CD4-positive, alpha-beta memory T cell (primary cell): ENCODE data around the gene STK25. TPM values are rescaled to one million over a fixed set of nuclear protein-coding genes. Genes with fewer than 3 reads are reported as not detected.

ENCODE experiments used
- CTCF ChIA-PET: fragments of 350-600 bp; sonication (Branson Sonifier 250); formaldehyde crosslinking; loops from one replicate; lab custom pipeline; 2021; ENCODE audit warnings: inconsistent platforms; ENCODE audit not compliant: partially characterized antibody; lab: Charles Lee
- POLR2A ChIA-PET: fragments of 350-600 bp; sonication (Branson Sonifier 250); formaldehyde crosslinking; loops from one replicate; lab custom pipeline; 2021; ENCODE audit not compliant: partially characterized antibody; lab: Charles Lee
- DNase-seq, 5 donors: peaks; one replicate each; pipeline versions ENCODE4 v3.0.0 to v3.0.0-alpha.2; 2020 to 2022; ENCODE audit warnings: mixed read lengths in 1 of 5
- H3K27ac ChIP-seq: one replicate; pipeline ENCODE4 v1.7.0; 2013; ENCODE audit warnings: low read depth, low read length
- H3K27me3 ChIP-seq: 2 replicates; pipeline ENCODE4 v1.7.0; 2013; ENCODE audit warnings: mild to moderate bottlenecking, low read length, moderate library complexity; ENCODE audit not compliant: insufficient read depth
- H3K36me3 ChIP-seq: 2 replicates; pipeline ENCODE4 v1.7.0; 2013; ENCODE audit warnings: mild to moderate bottlenecking, low read length, moderate library complexity; ENCODE audit not compliant: insufficient read depth
- H3K4me1 ChIP-seq: 2 replicates; pipeline ENCODE4 v1.7.0; 2013; ENCODE audit warnings: mild to moderate bottlenecking, low read length, moderate library complexity; ENCODE audit not compliant: insufficient read depth
- H3K4me3 ChIP-seq, 2 donors: one replicate each; pipeline ENCODE4 v1.7.0; 2013; ENCODE audit warnings: low read length in 2 of 2, mild to moderate bottlenecking in 1 of 2
- H3K9me3 ChIP-seq, 2 donors: one replicate each; pipeline ENCODE4 v1.7.0; 2013; ENCODE audit warnings: low read length in 2 of 2, control low read depth in 1 of 2; ENCODE audit not compliant: control insufficient read depth in 1 of 2
- H3K27ac Mint-ChIP-seq, 7 donors: one replicate each; pipeline ENCODE4 v1.8.0; 2020 to 2021; ENCODE audit warnings: mixed read lengths in 7 of 7, mild to moderate bottlenecking in 6 of 7, inconsistent platforms in 3 of 7, moderate library complexity in 3 of 7
- H3K27me3 Mint-ChIP-seq, 2 donors: one replicate each; pipeline ENCODE4 v1.8.0; 2020 to 2021; ENCODE audit warnings: mixed read lengths in 2 of 2
- H3K36me3 Mint-ChIP-seq, 2 donors: one replicate each; pipeline ENCODE4 v1.8.0; 2020 to 2021; ENCODE audit warnings: mixed read lengths in 2 of 2, inconsistent platforms in 1 of 2, mild to moderate bottlenecking in 1 of 2
- H3K4me1 Mint-ChIP-seq, 4 donors: one replicate each; pipeline ENCODE4 v1.8.0; 2020 to 2021; ENCODE audit warnings: mixed read lengths in 4 of 4, mild to moderate bottlenecking in 1 of 4
- H3K4me3 Mint-ChIP-seq, 8 donors: one replicate each; pipeline ENCODE4 v1.8.0; 2020 to 2021; ENCODE audit warnings: mixed read lengths in 8 of 8, mild to moderate bottlenecking in 7 of 8, moderate library complexity in 6 of 8, inconsistent platforms in 3 of 8
- H3K9me3 Mint-ChIP-seq, 8 donors: one replicate each; pipeline ENCODE4 v1.8.0; 2020 to 2021; ENCODE audit warnings: mixed read lengths in 8 of 8, mild to moderate bottlenecking in 5 of 8, inconsistent platforms in 3 of 8, moderate library complexity in 1 of 8
- intact Hi-C: fragments of 100-400 bp; cut with micrococcal nuclease; formaldehyde crosslinking; loops from one replicate; pipeline ENCODE4 v1.15.1; 2023
- polyA plus RNA-seq, 2 donors: library from polyadenylated mRNA; unstranded; fragments of 300-500 nt; fragmentation: Illumina TruSeq; gene quantifications; one replicate each; pipeline ENCODE4 v1.2.3, GENCODE V29; 2021
- total RNA-seq, 2 experiments: library from RNA; stranded (reverse); gene quantifications; one replicate each; pipeline ENCODE4 v1.2.3, GENCODE V29; 2021

STK25 gene
- total and polyA plus RNA-seq, 4 experiments from 2014 or later, result 88.6 to 182 (median 134) TPM

DNA sequence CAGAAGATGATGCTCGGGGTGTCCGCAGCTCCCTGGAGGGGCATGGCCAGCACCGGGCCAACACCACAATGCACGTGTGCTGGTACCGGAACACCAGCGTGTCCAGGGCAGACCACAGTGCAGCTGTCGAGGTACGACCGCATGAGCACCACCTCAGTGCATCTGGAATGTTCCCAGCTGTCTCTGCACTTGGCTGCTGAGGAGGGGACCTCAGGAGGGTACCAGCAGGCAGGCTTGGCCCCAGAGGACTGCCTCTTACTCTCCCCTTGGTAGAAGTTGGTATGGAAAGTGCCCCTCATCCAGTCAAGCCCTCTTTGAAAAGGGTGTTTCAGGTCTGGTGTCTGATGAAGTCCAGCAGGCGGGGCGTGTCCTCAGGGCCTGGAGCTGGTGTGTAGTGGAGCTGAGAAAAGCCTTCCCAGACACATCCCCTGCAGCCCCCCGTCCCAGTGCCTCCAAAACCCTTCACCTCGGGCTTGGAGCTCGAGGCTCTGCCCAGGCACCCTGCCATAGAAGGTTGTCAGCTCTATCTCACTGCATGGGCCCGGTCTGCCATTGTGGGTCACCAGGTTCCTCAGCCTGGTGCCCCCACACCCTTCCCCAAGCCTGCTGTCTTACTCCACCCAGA lies 16.7 kb downstream of the STK25 start:
- Mint-ChIP-seq H3K36me3 (peaks cover 5 to 18% of the 10 kb centered on the region in 2 donors), H3K27ac (peak overlapping the region in 1 of 7 donors; percentile 74), H3K4me1 (peaks cover 0 to 3% (median 0%) of the 10 kb centered on the region in 4 donors), H3K4me3 (no peak overlapping the region), H3K9me3 (no peaks in the 10 kb centered on the region), H3K27me3 (no peaks in the 10 kb centered on the region)
- intact Hi-C loops, result no loop called here
- Histone ChIP-seq H3K9me3 (no peaks in the 10 kb centered on the region), H3K36me3 (peaks cover 4% of the 10 kb centered on the region), H3K27ac (no peak overlapping the region), H3K27me3 (no peaks in the 10 kb centered on the region), H3K4me1 (no peaks in the 10 kb centered on the region), H3K4me3 (no peak overlapping the region)
- ChIA-PET CTCF (no interaction called here), POLR2A (no interaction called here)
- DNase-seq, result no peak

DNA sequence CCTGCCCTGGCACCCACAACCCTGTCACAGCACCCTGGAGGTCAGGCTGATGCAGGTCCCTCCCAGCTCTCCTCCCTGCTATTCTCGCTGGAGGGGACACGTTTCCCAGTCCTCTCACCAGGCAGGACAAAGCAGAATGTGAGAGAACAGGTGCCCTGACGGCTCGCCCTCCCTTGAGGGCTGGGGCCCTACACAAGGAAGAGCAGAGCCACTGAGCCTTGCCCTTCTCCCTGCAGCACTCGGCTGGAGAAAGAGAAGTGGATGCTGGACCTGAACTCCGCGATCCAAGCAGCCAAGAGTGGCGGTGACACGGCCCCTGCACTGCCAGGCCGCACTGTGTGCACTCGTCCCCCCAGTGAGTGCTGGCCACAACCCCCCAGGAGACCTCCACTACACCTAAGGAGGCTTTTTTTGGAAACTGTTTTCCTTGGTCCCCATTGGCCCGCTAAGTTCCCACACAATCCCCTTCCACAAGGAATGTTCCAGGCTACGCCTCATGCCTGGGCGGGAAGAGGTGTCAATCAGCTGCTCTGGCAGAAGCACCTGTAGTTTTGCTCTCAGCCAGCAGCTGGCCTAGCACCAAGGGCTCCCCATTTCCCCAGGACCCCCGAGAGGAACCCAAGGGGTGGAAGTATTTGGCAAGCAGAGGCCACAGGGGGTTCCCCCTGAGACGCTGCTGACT lies 17.4 kb downstream of the STK25 start:
- intact Hi-C loops, result no loop called here
- POLR2A ChIA-PET, result interaction anchor here (0.6 kb wide), 1 partner anchor 31 kb away, joined by 3 read pairs; no protein-coding TSS in a partner anchor
- no peak overlapping the region for H3K4me3 Mint-ChIP-seq

DNA sequence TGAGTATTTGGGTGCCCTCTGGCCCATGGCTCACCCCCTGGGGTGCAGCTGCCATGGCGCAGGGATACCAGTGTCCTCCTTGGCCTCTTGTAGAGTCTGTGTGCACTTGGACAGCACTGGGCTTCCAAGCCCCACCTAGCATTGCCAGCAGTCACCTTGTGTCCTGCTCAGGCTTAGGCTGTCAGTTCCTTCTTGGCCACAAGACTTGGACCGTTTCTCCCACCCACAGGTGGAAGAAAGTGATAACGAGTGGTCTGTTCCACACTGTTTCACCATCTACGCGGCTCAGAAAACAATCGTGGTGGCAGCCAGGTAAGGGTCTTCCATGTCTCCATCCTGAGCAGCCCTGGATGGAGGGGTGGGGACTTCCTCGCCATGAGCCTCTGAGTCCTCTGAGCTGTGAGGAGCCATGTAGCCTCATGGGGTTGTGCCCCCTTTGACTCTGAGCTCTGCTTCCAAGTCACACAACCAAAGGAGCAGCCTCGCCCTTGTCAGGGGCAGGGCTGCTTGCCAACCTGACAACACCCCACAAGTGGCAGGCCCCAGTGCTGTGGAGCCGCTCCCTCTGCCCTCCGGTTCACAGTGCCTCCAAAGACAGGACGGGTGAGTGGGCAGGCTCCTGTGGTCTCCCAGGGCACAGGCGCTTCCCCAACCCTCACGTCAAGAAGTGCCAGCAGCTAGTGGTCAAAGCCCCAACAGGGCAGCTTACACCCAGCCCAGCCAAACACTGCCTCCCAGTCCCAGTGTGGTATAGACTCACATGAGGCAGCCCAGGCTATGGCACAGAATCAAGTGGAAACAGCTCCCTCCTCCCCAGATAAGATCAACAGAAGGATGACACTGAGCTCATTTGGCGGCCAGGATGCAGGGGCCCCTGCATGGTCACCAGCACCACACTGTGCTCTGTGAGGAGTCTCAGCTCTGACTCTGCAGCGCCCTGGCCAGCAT lies 18.4 kb downstream of the STK25 start:
- ChIA-PET POLR2A (interaction anchor here (0.6 kb wide), 1 partner anchor 30 kb away, joined by 3 read pairs; no protein-coding TSS in a partner anchor), CTCF (no interaction called here)
- Mint-ChIP-seq H3K4me3 (no peak overlapping the region), H3K27ac (peak overlapping the region in 1 of 7 donors; percentile 35), H3K36me3 (peaks cover 2 to 7% of the 10 kb centered on the region in 2 donors), H3K9me3 (peaks cover 0 to 1% (median 0%) of the 10 kb centered on the region in 8 donors), H3K27me3 (no peaks in the 10 kb centered on the region), H3K4me1 (peaks cover 0 to 3% (median 0%) of the 10 kb centered on the region in 4 donors)
- DNase-seq, result no peak
- Histone ChIP-seq H3K27ac (no peak overlapping the region), H3K4me1 (no peaks in the 10 kb centered on the region), H3K27me3 (no peaks in the 10 kb centered on the region), H3K9me3 (no peaks in the 10 kb centered on the region), H3K4me3 (no peak overlapping the region), H3K36me3 (no peaks in the 10 kb centered on the region)
- intact Hi-C loops, result no loop called here

More for the DNA sequence above, 17.4 kb downstream of the STK25 start:
- CTCF ChIA-PET, result no interaction called here
- Histone ChIP-seq H3K36me3 (peaks cover 4% of the 10 kb centered on the region), H3K9me3 (no peaks in the 10 kb centered on the region), H3K4me3 (no peak overlapping the region), H3K4me1 (no peaks in the 10 kb centered on the region), H3K27ac (no peak overlapping the region), H3K27me3 (no peaks in the 10 kb centered on the region)
- DNase-seq, result no peak
- Mint-ChIP-seq H3K27me3 (no peaks in the 10 kb centered on the region), H3K9me3 (no peaks in the 10 kb centered on the region), H3K27ac (peak overlapping the region in 1 of 7 donors; percentile 64), H3K36me3 (peaks cover 5 to 12% of the 10 kb centered on the region in 2 donors), H3K4me1 (peaks cover 0 to 3% (median 0%) of the 10 kb centered on the region in 4 donors)

DNA sequence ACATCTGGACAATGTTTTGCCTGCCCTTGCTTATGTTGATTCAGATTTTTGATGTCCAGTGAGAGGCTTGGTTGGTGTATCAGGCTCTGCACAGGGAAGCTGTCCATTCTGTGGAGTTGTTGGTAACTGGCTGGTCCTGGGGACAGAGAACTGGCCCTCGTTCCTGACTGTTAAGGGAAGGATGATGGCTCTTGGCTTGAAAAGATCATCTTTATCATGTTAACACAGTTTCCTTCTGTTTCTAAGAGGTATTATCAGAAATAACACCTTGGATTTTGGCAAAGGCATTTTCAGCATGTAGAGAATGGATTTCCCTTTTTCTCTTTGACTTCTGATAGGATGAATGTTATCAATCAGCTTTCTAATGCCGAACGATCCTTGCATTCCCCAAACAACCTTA lies 19.3 kb downstream of the STK25 start:
- peaks cover 0 to 3% (median 0%) of the 10 kb centered on the region in 4 donors for H3K4me1 Mint-ChIP-seq
- H3K36me3 ChIP-seq, result no peaks in the 10 kb centered on the region
- POLR2A ChIA-PET, result no interaction called here
- H3K27me3 Mint-ChIP-seq, result no peaks in the 10 kb centered on the region
- intact Hi-C loops, result no loop called here
- H3K4me3 ChIP-seq, result no peak overlapping the region
- no peaks in the 10 kb centered on the region for H3K9me3 ChIP-seq
- H3K9me3 Mint-ChIP-seq, result peaks cover 0 to 1% (median 0%) of the 10 kb centered on the region in 8 donors
- no peaks in the 10 kb centered on the region for H3K4me1 ChIP-seq
- no peaks in the 10 kb centered on the region for H3K27me3 ChIP-seq
- CTCF ChIA-PET, result no interaction called here
- DNase-seq, result no peak
- no peak overlapping the region for H3K4me3 Mint-ChIP-seq
- no peaks in the 10 kb centered on the region for H3K36me3 Mint-ChIP-seq
- H3K27ac Mint-ChIP-seq, result no peak overlapping the region
- no peak overlapping the region for H3K27ac ChIP-seq

DNA sequence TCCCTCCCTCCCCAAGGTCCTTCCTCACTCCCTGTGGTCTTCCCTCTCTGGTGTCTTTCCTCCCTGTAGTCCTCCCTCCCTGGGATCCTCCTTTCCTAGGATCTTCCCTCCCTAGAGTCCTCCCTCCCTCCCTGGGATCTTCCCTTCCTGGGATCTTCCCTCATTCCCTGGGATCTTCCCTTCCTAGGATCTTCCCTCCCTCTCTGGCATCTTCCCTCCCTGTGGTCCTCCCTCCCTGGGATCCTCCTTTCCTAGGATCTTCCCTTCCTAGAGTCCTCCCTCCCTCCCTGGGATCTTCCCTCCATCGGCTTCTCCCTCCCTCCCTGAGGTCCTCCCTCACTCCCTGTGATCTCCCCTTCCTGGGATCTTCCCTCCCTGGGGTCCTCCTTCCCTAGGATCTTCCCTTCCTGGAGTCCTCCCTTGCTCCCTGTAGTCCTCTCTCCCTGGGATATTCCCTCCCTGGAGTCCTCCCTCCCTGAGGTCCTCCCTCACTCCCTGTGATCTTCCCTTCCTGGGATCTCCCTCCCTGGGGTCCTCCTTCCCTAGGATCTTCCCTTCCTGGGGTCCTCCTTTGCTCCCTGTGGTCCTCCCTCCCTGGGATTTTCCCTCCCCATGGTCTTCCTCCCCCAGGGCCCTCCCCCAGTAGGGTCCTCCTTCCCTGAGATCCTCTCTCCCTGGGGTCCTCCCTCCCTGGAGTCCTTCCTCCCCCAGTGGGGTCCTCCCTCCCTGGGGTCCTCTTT lies 23.0 kb downstream of the STK25 start:
- H3K9me3 ChIP-seq, result no peaks in the 10 kb centered on the region
- Mint-ChIP-seq H3K9me3 (peaks cover 0 to 1% (median 0%) of the 10 kb centered on the region in 8 donors), H3K27ac (no peak overlapping the region), H3K4me1 (no peaks in the 10 kb centered on the region), H3K4me3 (no peak overlapping the region), H3K36me3 (no peaks in the 10 kb centered on the region), H3K27me3 (no peaks in the 10 kb centered on the region)
- ChIA-PET POLR2A (no interaction called here), CTCF (no interaction called here)
- H3K4me1 ChIP-seq, result no peaks in the 10 kb centered on the region
- H3K27ac ChIP-seq, result no peak overlapping the region
- DNase-seq, result no peak
- H3K27me3 ChIP-seq, result no peaks in the 10 kb centered on the region
- H3K4me3 ChIP-seq, result no peak overlapping the region
- H3K36me3 ChIP-seq, result no peaks in the 10 kb centered on the region
- intact Hi-C loops, result no loop called here

DNA sequence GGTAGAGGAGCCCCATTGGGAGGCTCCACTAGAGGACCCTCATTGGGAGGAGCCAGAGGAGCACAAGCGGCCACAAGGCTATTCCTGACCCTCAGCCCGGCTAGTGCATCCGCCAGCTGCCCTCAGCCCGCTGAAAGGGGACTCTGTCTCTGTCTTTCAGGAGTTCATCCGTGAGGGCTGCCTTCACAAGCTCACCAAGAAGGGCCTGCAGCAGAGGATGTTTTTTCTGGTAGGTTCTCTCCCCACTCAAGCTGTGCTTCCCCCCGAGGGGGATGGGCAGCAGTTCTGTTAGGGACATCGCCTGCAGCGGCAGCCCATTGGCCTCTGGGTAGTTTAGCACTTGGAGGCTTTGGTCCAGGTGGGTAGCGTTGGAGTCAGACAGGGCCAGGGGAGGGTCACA lies 25.1 kb downstream of the STK25 start:
- POLR2A ChIA-PET, result no interaction called here
- Mint-ChIP-seq H3K27me3 (no peaks in the 10 kb centered on the region), H3K4me3 (no peak overlapping the region), H3K27ac (no peak overlapping the region), H3K36me3 (peaks cover 4 to 5% of the 10 kb centered on the region in 2 donors), H3K9me3 (peaks cover 0 to 1% (median 0%) of the 10 kb centered on the region in 8 donors), H3K4me1 (no peaks in the 10 kb centered on the region)
- DNase-seq, result no peak
- H3K4me3 ChIP-seq, result no peak overlapping the region
- no peaks in the 10 kb centered on the region for H3K4me1 ChIP-seq
- H3K27me3 ChIP-seq, result no peaks in the 10 kb centered on the region
- no peak overlapping the region for H3K27ac ChIP-seq
- H3K9me3 ChIP-seq, result no peaks in the 10 kb centered on the region
- CTCF ChIA-PET, result no interaction called here
- intact Hi-C loops, result no loop called here
- H3K36me3 ChIP-seq, result no peaks in the 10 kb centered on the region
